Tibial nerve (tissue), 4 donors: ENCODE data around the gene TNFAIP8. TPM values are rescaled to one million over a fixed set of nuclear protein-coding genes. Genes with fewer than 3 reads are reported as not detected.
A peak's percentile ranks its signal among the peaks of the same experiment; 100 is the strongest.

Experiments used
- DNase-seq, 2 donors: peaks; one replicate each; pipeline ENCODE4 v3.0.0-alpha.2; 2019; ENCODE audit warnings: low spot score in 2 of 2
- H3K27ac ChIP-seq, 4 donors: fragments of 200-600 bp; sonication (generic) in 3 of 4; one replicate each; pipeline ENCODE4 v1.5.1; 2017 to 2019; ENCODE audit warnings: mild to moderate bottlenecking in 1 of 4
- H3K27me3 ChIP-seq, 2 donors: fragments of 200-600 bp; sonication (generic) in 1 of 2; one replicate each; pipeline versions ENCODE4 v1.5.1 to v1.6.0; 2017 to 2019
- H3K36me3 ChIP-seq, 3 donors: fragments of 200-600 bp; sonication (generic); one replicate each; pipeline ENCODE4 v1.5.1; 2018 to 2019
- H3K4me1 ChIP-seq, 4 donors: fragments of 200-600 bp; sonication (generic) in 3 of 4; one replicate each; pipeline ENCODE4 v1.5.1; 2017 to 2019
- H3K4me3 ChIP-seq, 4 donors: fragments of 200-600 bp; sonication (generic) in 3 of 4; one replicate each; pipeline ENCODE4 v1.5.1; 2017 to 2019; ENCODE audit warnings: mild to moderate bottlenecking in 1 of 4, moderate library complexity in 1 of 4
- H3K9me3 ChIP-seq, 4 donors: fragments of 200-600 bp; sonication (generic) in 3 of 4; one replicate each; pipeline ENCODE4 v1.5.1; 2017 to 2019
- EP300 ChIP-seq, 2 donors: sonication (generic); formaldehyde crosslinking; IDR thresholded peaks; one replicate each; pipeline ENCODE4 v1.6.1; 2017; ENCODE audit warnings: antibody characterized with exemption in 2 of 2, mild to moderate bottlenecking in 1 of 2
- POLR2A ChIP-seq, 2 donors: fragments of 450-650 bp; IDR thresholded peaks; one replicate each; pipeline ENCODE4 v1.6.1; 2017; ENCODE audit warnings: antibody characterized with exemption in 2 of 2, mild to moderate bottlenecking in 2 of 2, moderate library complexity in 2 of 2
- WGBS, 2 donors: methylation state at CpG; one replicate each; pipeline ENCODE4 v1.1.5; 2018; 5-methylcytosine and 5-hydroxymethylcytosine counted together
- total RNA-seq, 4 donors: library from RNA; depleted of rRNA; stranded (reverse); fragments of >200 nt; gene quantifications; one replicate each; pipeline ENCODE4 v1.1.0, GENCODE V29; 2016
- TF ChIP-seq, protein P1 (sequence below), 5 experiments: fragments of 200-600 bp in 3 of 5; fragments of 450-650 bp in 2 of 5; sonication (generic) in 3 of 5; IDR thresholded peaks; one replicate each; pipeline ENCODE4 v1.5.1; 2016 to 2019; ENCODE audit warnings: antibody characterized with exemption in 5 of 5, mild to moderate bottlenecking in 3 of 5, moderate library complexity in 2 of 5

TNFAIP8 gene
- total RNA-seq, 4 donors from 2014 or later = 15.3 to 19.4 (median 17.8) TPM

DNA sequence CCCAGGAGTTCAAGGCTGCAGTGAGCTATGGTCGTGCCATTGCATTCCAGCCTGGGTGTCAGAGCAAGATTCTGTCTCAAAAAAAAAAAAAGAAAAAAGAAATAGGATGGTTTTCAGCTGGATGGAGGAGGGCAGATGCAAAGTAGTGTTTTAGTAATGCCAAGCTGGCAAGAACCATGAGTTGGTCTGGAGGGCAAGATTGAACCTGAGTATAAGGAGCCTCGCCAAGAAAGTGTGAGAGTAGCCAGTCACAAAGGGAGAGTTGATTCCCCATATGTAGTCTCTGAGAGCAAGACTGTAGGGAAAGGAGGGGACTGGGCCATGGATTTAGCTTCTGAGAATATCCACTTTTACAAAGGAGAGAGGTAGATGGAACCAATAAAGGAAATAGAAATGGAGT, 6.9 kb downstream of the TNFAIP8 start:
- Histone ChIP-seq H3K9me3 (no peaks in the 10 kb centered on the region), H3K4me1 (peaks cover 0 to 43% (median 27%) of the 10 kb centered on the region in 4 donors), H3K36me3 (no peaks in the 10 kb centered on the region), H3K27ac (no peak overlapping the region), H3K4me3 (no peak overlapping the region), H3K27me3 (no peaks in the 10 kb centered on the region)
- no peak for DNase-seq
- TF ChIP-seq POLR2A (IDR thresholded peaks at IDR 0.05) (no peak), EP300 (IDR thresholded peaks at IDR 0.05) (no peak)
- TF ChIP-seq, protein P1, sequence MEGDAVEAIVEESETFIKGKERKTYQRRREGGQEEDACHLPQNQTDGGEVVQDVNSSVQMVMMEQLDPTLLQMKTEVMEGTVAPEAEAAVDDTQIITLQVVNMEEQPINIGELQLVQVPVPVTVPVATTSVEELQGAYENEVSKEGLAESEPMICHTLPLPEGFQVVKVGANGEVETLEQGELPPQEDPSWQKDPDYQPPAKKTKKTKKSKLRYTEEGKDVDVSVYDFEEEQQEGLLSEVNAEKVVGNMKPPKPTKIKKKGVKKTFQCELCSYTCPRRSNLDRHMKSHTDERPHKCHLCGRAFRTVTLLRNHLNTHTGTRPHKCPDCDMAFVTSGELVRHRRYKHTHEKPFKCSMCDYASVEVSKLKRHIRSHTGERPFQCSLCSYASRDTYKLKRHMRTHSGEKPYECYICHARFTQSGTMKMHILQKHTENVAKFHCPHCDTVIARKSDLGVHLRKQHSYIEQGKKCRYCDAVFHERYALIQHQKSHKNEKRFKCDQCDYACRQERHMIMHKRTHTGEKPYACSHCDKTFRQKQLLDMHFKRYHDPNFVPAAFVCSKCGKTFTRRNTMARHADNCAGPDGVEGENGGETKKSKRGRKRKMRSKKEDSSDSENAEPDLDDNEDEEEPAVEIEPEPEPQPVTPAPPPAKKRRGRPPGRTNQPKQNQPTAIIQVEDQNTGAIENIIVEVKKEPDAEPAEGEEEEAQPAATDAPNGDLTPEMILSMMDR (IDR thresholded peaks at IDR 0.05) = no peak
- 71 to 92% methylated on average over 2 of the region's 2 CpGs for WGBS, 2 donors

DNA sequence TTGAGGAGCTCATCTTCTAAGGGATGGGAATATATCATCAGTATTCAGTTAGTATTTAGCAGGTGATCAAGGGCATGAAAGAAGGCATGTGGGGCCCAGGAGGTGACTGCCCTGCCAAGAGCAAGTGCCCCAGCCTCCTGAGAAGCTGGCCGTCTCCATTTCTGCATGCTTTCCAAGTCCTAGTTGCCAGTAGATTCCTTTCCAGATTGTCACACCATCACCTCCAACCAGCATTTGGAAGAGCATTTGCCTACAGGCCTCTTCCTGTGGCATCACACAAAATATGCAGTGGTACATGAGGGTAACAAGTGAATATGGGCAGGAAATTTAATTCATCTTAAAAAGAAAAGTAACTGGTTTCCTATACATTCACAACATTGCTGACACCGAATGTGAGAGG, 7.5 kb downstream of the TNFAIP8 start:
- Histone ChIP-seq H3K9me3 (no peaks in the 10 kb centered on the region), H3K4me1 (peaks cover 0 to 44% (median 27%) of the 10 kb centered on the region in 4 donors), H3K36me3 (no peaks in the 10 kb centered on the region), H3K27me3 (no peaks in the 10 kb centered on the region), H3K4me3 (no peak overlapping the region), H3K27ac (no peak overlapping the region)
- TF ChIP-seq POLR2A (IDR thresholded peaks at IDR 0.05) (no peak), EP300 (IDR thresholded peaks at IDR 0.05) (no peak)
- TF ChIP-seq, protein P1 (IDR thresholded peaks at IDR 0.05) = no peak
- no peak for DNase-seq
- WGBS, 2 donors = 89 to 97% methylated on average over 2 of the region's 2 CpGs

DNA sequence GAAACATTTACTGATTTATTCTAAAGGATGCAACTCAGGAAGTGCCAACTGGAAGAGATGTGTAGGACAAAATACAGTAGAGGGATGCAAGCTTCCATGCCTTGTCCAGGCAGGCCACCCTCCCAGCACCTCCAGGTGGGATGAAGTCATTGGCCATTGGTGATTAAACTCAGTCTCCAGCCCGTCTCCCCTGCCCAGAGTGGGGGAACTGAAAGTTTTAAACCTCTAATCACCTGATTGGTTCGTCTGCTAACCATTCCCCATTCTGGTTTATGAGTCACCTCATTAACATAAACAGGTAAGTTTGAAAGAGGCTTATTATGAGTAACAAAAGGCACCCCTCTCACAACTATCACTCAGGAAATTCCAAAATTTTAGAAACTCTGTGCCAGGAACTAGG, 8.1 kb downstream of the TNFAIP8 start:
- Histone ChIP-seq H3K36me3 (no peaks in the 10 kb centered on the region), H3K27me3 (no peaks in the 10 kb centered on the region), H3K4me3 (no peak overlapping the region), H3K27ac (no peak overlapping the region), H3K9me3 (no peaks in the 10 kb centered on the region), H3K4me1 (peaks cover 0 to 38% (median 25%) of the 10 kb centered on the region in 4 donors)
- no peak for DNase-seq
- WGBS, 2 donors = 74 to 91% methylated on average over 2 of the region's 2 CpGs
- TF ChIP-seq, protein P1 (IDR thresholded peaks at IDR 0.05) = no peak
- TF ChIP-seq POLR2A (IDR thresholded peaks at IDR 0.05) = no peak
- TF ChIP-seq EP300 (IDR thresholded peaks at IDR 0.05) = no peak

DNA sequence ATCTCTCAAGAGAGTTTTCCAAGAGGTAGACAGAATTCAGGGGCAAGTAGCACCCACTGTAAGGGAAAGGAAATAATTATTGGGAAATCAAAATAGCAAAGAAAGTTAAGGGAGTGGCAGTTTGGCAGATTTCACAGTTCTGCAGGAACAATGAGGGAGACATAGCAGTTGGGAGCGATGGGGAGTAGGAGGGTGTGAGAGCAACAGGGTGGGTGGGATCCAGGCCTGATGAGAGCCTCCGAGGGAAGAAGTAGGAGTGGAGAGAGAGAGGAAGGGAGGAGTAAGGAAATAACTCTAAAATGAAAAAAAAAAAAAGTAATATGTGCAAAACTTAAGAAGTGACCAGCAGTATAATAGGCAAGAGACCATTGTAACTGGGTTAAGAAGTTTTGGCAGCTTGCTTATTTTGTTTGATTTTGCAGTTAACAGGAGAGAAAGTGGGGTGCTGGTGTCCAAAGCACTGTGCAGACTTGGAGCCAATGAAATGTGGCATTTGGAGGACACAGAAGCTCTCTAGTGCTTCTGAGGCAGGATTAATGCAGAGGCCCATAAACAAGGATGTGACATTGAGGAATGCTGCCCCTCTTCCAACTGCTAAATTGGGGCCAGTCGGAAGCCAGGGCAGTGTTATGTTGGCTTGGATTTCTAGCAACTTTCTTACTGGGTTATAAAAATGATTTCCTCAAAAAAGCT, 10.2 kb downstream of the TNFAIP8 start:
- TF ChIP-seq EP300 (IDR thresholded peaks at IDR 0.05) = no peak
- TF ChIP-seq POLR2A (IDR thresholded peaks at IDR 0.05) = no peak
- TF ChIP-seq, protein P1 (IDR thresholded peaks at IDR 0.05) = no peak
- H3K36me3 ChIP-seq = no peaks in the 10 kb centered on the region
- H3K27me3 ChIP-seq = no peaks in the 10 kb centered on the region
- peaks cover 0 to 35% (median 20%) of the 10 kb centered on the region in 4 donors for H3K4me1 ChIP-seq
- 20 to 28% methylated on average over 3 of the region's 3 CpGs for WGBS, 2 donors
- H3K9me3 ChIP-seq = no peaks in the 10 kb centered on the region
- no peak overlapping the region for H3K4me3 ChIP-seq
- H3K27ac ChIP-seq = peak overlapping the region in 2 of 4 donors; percentile 24 to 69
- DNase-seq = no peak

DNA sequence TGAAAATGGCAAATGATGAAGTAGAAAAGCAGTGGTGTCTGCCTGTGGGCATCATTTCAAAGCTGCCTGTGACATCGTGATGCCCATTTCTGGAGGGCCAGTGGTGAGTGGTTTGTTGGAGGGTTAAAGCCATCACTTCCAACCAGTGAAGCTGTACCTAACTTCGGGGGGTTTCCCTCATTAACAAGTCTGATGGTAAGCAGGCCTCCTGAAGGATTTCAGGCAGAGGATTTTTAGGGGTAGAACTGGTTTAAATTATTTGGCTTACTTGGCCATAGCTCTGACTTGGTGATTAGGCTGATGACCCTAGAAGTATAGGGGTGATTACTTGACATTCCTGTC, 10.7 kb downstream of the TNFAIP8 start:
- TF ChIP-seq, protein P1 (IDR thresholded peaks at IDR 0.05) = no peak
- WGBS, 2 donors = 68 to 78% methylated on average over 2 of the region's 2 CpGs

More for the DNA sequence above, 10.7 kb downstream of the TNFAIP8 start:
- H3K27me3 ChIP-seq = no peaks in the 10 kb centered on the region
- H3K4me3 ChIP-seq = no peak overlapping the region
- peak overlapping the region in 2 of 4 donors; percentile 24 to 69 for H3K27ac ChIP-seq
- no peak for DNase-seq
- no peaks in the 10 kb centered on the region for H3K9me3 ChIP-seq
- peaks cover 0 to 35% (median 20%) of the 10 kb centered on the region in 4 donors for H3K4me1 ChIP-seq
- H3K36me3 ChIP-seq = no peaks in the 10 kb centered on the region
